Kasumi-1 (cell line): ENCODE measurements around the gene MED1.
"Not testable (repeated sequence)": the region's sequence is repeated elsewhere in the genome, so short reads cannot be mapped to it uniquely, and the experiment has no call there.

Source experiments
- DNase-seq, 2 experiments: peaks; one replicate each; lab custom pipeline; 2025; lab: John Stamatoyannopoulos, UW

MED1 gene

GRCh38 chr17:39410279-39410678 is 40.8 kb downstream of the MED1 start:
- DNase-seq: no peak

GRCh38 chr17:39408360-39408759 is 42.7 kb downstream of the MED1 start:
- DNase-seq: no peak

- no peak for DNase-seq
Observed at GRCh38 chr17:39406951-39407350, 44.1 kb downstream of the MED1 start.

- no peak for DNase-seq
Observed at GRCh38 chr17:39405436-39405835, 45.6 kb downstream of the MED1 start.

GRCh38 chr17:39404542-39405378 is 46.3 kb downstream of the MED1 start:
- DNase-seq: no peak

GRCh38 chr17:39402890-39403605 is 48.0 kb downstream of the MED1 start:
- no peak for DNase-seq

- peak; percentile 92 to 95 for DNase-seq
Observed at GRCh38 chr17:39402244-39402889, 48.7 kb downstream of the MED1 start.

GRCh38 chr17:39401412-39402243 is 49.4 kb downstream of the MED1 start, which contains the start of gene FBXL20:
Gene FBXL20 (minus strand): TSS chr17:39401626. CDS start chr17:39401402, 224 bp downstream.
- DNase-seq: peak; percentile 87 to 91

GRCh38 chr17:39400547-39401411 is 50.3 kb downstream of the MED1 start:
- peak; percentile 37 to 57 for DNase-seq

GRCh38 chr17:39399791-39400190 is 51.3 kb downstream of the MED1 start:
- no peak for DNase-seq

- peak in 1 of 2 experiments; percentile 27 for DNase-seq
Observed at GRCh38 chr17:39393736-39394135, 57.3 kb downstream of the MED1 start.

GRCh38 chr17:39391448-39391847 is 59.6 kb downstream of the MED1 start:
- no peak for DNase-seq

- no peak for DNase-seq
Observed at GRCh38 chr17:39385040-39385439, 66.0 kb downstream of the MED1 start.

GRCh38 chr17:39380144-39380543 is 70.9 kb downstream of the MED1 start:
- no peak for DNase-seq

GRCh38 chr17:39376434-39376833 is 74.6 kb downstream of the MED1 start:
- no peak for DNase-seq

- DNase-seq: not testable (repeated sequence)
Observed at GRCh38 chr17:39367805-39368204, 83.3 kb downstream of the MED1 start.

GRCh38 chr17:39365872-39366271 is 85.2 kb downstream of the MED1 start:
- DNase-seq: no peak

- no peak for DNase-seq
Observed at GRCh38 chr17:39365242-39365641, 85.8 kb downstream of the MED1 start.

- no peak for DNase-seq
Observed at GRCh38 chr17:39364236-39365025, 86.6 kb downstream of the MED1 start.

GRCh38 chr17:39361064-39361463 is 90.0 kb downstream of the MED1 start:
- no peak for DNase-seq
